HG03196 (cell line): ENCODE results near the gene SSTR3.

Experiments
- ATAC-seq: cut with Tn5 transposase; IDR thresholded peaks from one replicate; pipeline ENCODE4 v1.9.1; 2021; ENCODE audit not compliant: unreplicated experiment

The SSTR3 gene

GRCh38 chr22:37229805-37230672 lies 17.8 kb upstream of the SSTR3 start:
- ATAC-seq = peak; percentile 48

- ATAC-seq = no peak
Observed at GRCh38 chr22:37229012-37229804, 16.9 kb upstream of the SSTR3 start.

GRCh38 chr22:37228106-37229011 lies 16.1 kb upstream of the SSTR3 start:
- ATAC-seq = no peak

GRCh38 chr22:37226514-37226913 lies 14.2 kb upstream of the SSTR3 start:
- no peak for ATAC-seq

- ATAC-seq = no peak
Observed at GRCh38 chr22:37226087-37226486, 13.8 kb upstream of the SSTR3 start.

GRCh38 chr22:37225481-37225880 lies 13.2 kb upstream of the SSTR3 start:
- ATAC-seq = no peak

GRCh38 chr22:37224757-37225420 lies 12.6 kb upstream of the SSTR3 start:
- no peak for ATAC-seq

- ATAC-seq = peak; percentile 39
Observed at GRCh38 chr22:37223965-37224551, 11.8 kb upstream of the SSTR3 start.

GRCh38 chr22:37222440-37222971 lies 10.2 kb upstream of the SSTR3 start:
- no peak for ATAC-seq

GRCh38 chr22:37221424-37222333 lies 9.4 kb upstream of the SSTR3 start:
- no peak for ATAC-seq

- ATAC-seq = no peak
Observed at GRCh38 chr22:37220543-37220981, 8.3 kb upstream of the SSTR3 start.

GRCh38 chr22:37219533-37219932 lies 7.3 kb upstream of the SSTR3 start:
- peak; percentile 10 for ATAC-seq

GRCh38 chr22:37218771-37219411 lies 6.6 kb upstream of the SSTR3 start:
- ATAC-seq = peak; percentile 65

GRCh38 chr22:37218399-37218770 lies 6.1 kb upstream of the SSTR3 start:
- ATAC-seq = no peak

GRCh38 chr22:37215890-37216289 lies 3.6 kb upstream of the SSTR3 start:
- no peak for ATAC-seq

GRCh38 chr22:37214731-37215030 lies 2.4 kb upstream of the SSTR3 start:
- no peak for ATAC-seq

- ATAC-seq = no peak
Observed at GRCh38 chr22:37213941-37214730, 1.9 kb upstream of the SSTR3 start.
